GM18507 (cell line): Measurements from ENCODE around the gene CSNK1A1.
"Not testable (repeated sequence)": the region's sequence is repeated elsewhere in the genome, so short reads cannot be mapped to it uniquely, and the experiment has no call there.

Experiments used
- DNase-seq: peaks from one replicate; pipeline ENCODE4 v3.0.0; 2011; ENCODE audit warnings: low read depth; ENCODE audit not compliant: insufficient read length; ENCODE audit errors: extremely low spot score
- FAIRE-seq: peaks from 2 replicates; lab custom pipeline; 2011; peaks lifted over from hg19 to GRCh38; lab: Jason Lieb, UNC

Gene CSNK1A1

GRCh38 chr5:149446794-149447193 is 104.4 kb downstream of the CSNK1A1 start:
- DNase-seq, FAIRE-seq: not testable (repeated sequence)

GRCh38 chr5:149445739-149446369 is 105.4 kb downstream of the CSNK1A1 start:
- FAIRE-seq (no peak), DNase-seq (no peak)

GRCh38 chr5:149445343-149445738 is 105.9 kb downstream of the CSNK1A1 start:
- DNase-seq = no peak
- FAIRE-seq = no peak

- not testable (repeated sequence) for DNase-seq, FAIRE-seq
Measured at GRCh38 chr5:149444430-149444829, 106.8 kb downstream of the CSNK1A1 start.

- DNase-seq (no peak), FAIRE-seq (no peak)
Measured at GRCh38 chr5:149443210-149443609, 108.0 kb downstream of the CSNK1A1 start.

- FAIRE-seq (peak; percentile 56), DNase-seq (peak; percentile 56)
Measured at GRCh38 chr5:149442563-149443182, 108.6 kb downstream of the CSNK1A1 start.
